ENCODE data around the gene C1orf87.
"Not testable (repeated sequence)": the region's sequence is repeated elsewhere in the genome, so short reads cannot be mapped to it uniquely, and the experiment has no call there.

C1orf87 gene

GRCh38 chr1:59973719-59974118, 99.9 kb downstream of the C1orf87 start:
- Histone ChIP-seq H3K9me3 (ENCODE audit: insufficient read depth, low read length) (no peaks in the 10 kb centered on the region), H2AFZ (ENCODE audit: low read depth, low read length, severe bottlenecking) (no peak overlapping the region), H4K20me1 (ENCODE audit: low read depth, low read length) (no peaks in the 10 kb centered on the region), H3K27me3 (ENCODE audit: low read length) (no peaks in the 10 kb centered on the region), H3K36me3 (ENCODE audit: low read length) (no peaks in the 10 kb centered on the region), H3K4me3 (ENCODE audit: insufficient read depth, low read length, poor library complexity, severe bottlenecking) (no peak overlapping the region), H3K4me2 (ENCODE audit: low read depth, low read length, poor library complexity, severe bottlenecking) (no peak overlapping the region), H3F3A (ENCODE audit: insufficient read depth) (no peaks in the 10 kb centered on the region), H3K9me2 (replicated peaks; ENCODE audit: insufficient read depth, low read length) (no peaks in the 10 kb centered on the region), H3K9ac (ENCODE audit: low read length) (no peak overlapping the region), H3K27ac (ENCODE audit: low read depth, low read length) (no peak overlapping the region), H3K79me2 (ENCODE audit: insufficient read depth, low read length) (no peaks in the 10 kb centered on the region)
- TF ChIP-seq CTCF (IDR thresholded peaks at IDR 0.05; ENCODE audit: insufficient read depth, low read length, poor library complexity, severe bottlenecking), result no peak
- no peak for TF ChIP-seq EZH2phosphoT487 (conservative IDR thresholded peaks at IDR 0.05; ENCODE audit: low read length)

GRCh38 chr1:59972216-59972927, 101.2 kb downstream of the C1orf87 start:
- H2AFZ ChIP-seq (ENCODE audit: low read depth, low read length, severe bottlenecking), result no peak overlapping the region
- no peak for TF ChIP-seq CTCF (IDR thresholded peaks at IDR 0.05; ENCODE audit: insufficient read depth, low read length, poor library complexity, severe bottlenecking)
- TF ChIP-seq EZH2phosphoT487 (conservative IDR thresholded peaks at IDR 0.05; ENCODE audit: low read length), result no peak
- H3F3A ChIP-seq (ENCODE audit: insufficient read depth), result no peaks in the 10 kb centered on the region
- H3K9ac ChIP-seq (ENCODE audit: low read length), result no peak overlapping the region
- no peaks in the 10 kb centered on the region for H3K9me2 ChIP-seq (replicated peaks; ENCODE audit: insufficient read depth, low read length)
- no peaks in the 10 kb centered on the region for H3K27me3 ChIP-seq (ENCODE audit: low read length)
- no peaks in the 10 kb centered on the region for H3K9me3 ChIP-seq (ENCODE audit: insufficient read depth, low read length)
- H3K36me3 ChIP-seq (ENCODE audit: low read length), result no peaks in the 10 kb centered on the region
- H4K20me1 ChIP-seq (ENCODE audit: low read depth, low read length), result no peaks in the 10 kb centered on the region
- no peak overlapping the region for H3K4me2 ChIP-seq (ENCODE audit: low read depth, low read length, poor library complexity, severe bottlenecking)
- H3K79me2 ChIP-seq (ENCODE audit: insufficient read depth, low read length), result no peaks in the 10 kb centered on the region
- no peak overlapping the region for H3K4me3 ChIP-seq (ENCODE audit: insufficient read depth, low read length, poor library complexity, severe bottlenecking)
- H3K27ac ChIP-seq (ENCODE audit: low read depth, low read length), result no peak overlapping the region

- Histone ChIP-seq H3K9me2 (replicated peaks; ENCODE audit: insufficient read depth, low read length) (no peaks in the 10 kb centered on the region), H3K79me2 (ENCODE audit: insufficient read depth, low read length) (no peaks in the 10 kb centered on the region), H3K9me3 (ENCODE audit: insufficient read depth, low read length) (no peaks in the 10 kb centered on the region), H3K27ac (ENCODE audit: low read depth, low read length) (no peak overlapping the region), H3K4me3 (ENCODE audit: insufficient read depth, low read length, poor library complexity, severe bottlenecking) (no peak overlapping the region), H4K20me1 (ENCODE audit: low read depth, low read length) (no peaks in the 10 kb centered on the region), H3F3A (ENCODE audit: insufficient read depth) (no peaks in the 10 kb centered on the region), H3K9ac (ENCODE audit: low read length) (no peak overlapping the region), H2AFZ (ENCODE audit: low read depth, low read length, severe bottlenecking) (no peak overlapping the region), H3K4me2 (ENCODE audit: low read depth, low read length, poor library complexity, severe bottlenecking) (no peak overlapping the region), H3K27me3 (ENCODE audit: low read length) (no peaks in the 10 kb centered on the region), H3K36me3 (ENCODE audit: low read length) (no peaks in the 10 kb centered on the region)
- TF ChIP-seq CTCF (IDR thresholded peaks at IDR 0.05; ENCODE audit: insufficient read depth, low read length, poor library complexity, severe bottlenecking) (peak; percentile 85), EZH2phosphoT487 (conservative IDR thresholded peaks at IDR 0.05; ENCODE audit: low read length) (no peak)
Observed at GRCh38 chr1:59971464-59971911, 102.1 kb downstream of the C1orf87 start.

DNA sequence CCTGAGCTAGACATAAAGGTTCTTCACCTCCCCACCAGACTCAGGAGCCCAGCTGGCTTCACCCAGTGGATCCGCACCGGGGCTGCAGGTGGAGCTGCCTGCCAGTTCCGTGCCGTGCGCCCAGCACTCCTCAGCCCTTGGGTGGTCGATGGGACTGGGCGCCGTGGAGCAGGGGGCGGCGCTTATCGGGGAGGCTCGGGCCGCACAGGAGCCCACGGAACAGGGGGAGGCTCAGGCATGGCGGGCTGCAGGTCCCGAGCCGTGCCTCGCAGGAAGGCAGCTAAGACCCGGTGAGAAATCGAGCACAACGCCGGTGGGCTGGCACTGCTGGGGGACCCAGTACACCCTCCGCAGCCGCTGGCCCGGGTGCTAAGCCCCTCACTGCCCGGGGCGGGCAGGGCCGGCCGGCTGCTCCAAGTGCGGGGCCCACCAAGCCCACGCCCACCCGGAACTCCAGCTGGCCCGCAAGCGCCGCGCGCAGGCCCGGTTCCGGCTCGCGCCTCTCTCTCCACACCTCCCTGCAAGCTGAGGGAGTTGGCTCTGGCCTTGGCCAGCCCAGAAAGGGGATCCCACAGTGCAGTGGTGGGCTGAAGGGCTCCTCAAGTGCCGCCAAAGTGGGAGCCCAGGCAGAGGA, 103.9 kb downstream of the C1orf87 start:
- H3K9ac ChIP-seq (ENCODE audit: low read length); H3K27me3 ChIP-seq (ENCODE audit: low read length); H3K79me2 ChIP-seq (ENCODE audit: insufficient read depth, low read length); H2AFZ ChIP-seq (ENCODE audit: low read depth, low read length, severe bottlenecking); H3K36me3 ChIP-seq (ENCODE audit: low read length); H3K4me3 ChIP-seq (ENCODE audit: insufficient read depth, low read length, poor library complexity, severe bottlenecking); H3K27ac ChIP-seq (ENCODE audit: low read depth, low read length); H3F3A ChIP-seq (ENCODE audit: insufficient read depth); H3K9me2 ChIP-seq (replicated peaks; ENCODE audit: insufficient read depth, low read length); H3K9me3 ChIP-seq (ENCODE audit: insufficient read depth, low read length); H4K20me1 ChIP-seq (ENCODE audit: low read depth, low read length); H3K4me2 ChIP-seq (ENCODE audit: low read depth, low read length, poor library complexity, severe bottlenecking): not testable (repeated sequence)

DNA sequence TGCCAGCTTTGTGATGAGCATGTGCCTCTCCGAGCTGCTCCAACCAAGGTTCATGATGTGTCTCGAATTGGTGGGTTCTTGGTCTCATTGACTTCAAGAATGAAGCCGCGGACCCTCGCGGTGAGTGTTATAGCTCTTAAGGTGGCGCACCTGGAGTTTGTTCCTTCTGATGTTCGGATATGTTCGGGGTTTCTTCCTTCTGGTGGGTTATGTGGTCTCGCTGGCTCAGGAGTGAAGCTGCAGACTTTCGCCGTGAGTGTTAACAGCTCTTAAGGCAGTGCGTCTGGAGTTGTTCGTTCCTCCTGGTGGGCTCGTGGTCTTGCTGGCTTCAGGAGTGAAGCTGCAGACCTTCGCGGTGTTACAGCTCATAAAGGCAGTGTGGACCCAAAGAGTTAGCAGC, 104.8 kb downstream of the C1orf87 start:
- H3K36me3 ChIP-seq (ENCODE audit: low read length); H3K9me3 ChIP-seq (ENCODE audit: insufficient read depth, low read length); H3K27ac ChIP-seq (ENCODE audit: low read depth, low read length); H2AFZ ChIP-seq (ENCODE audit: low read depth, low read length, severe bottlenecking); H3K4me3 ChIP-seq (ENCODE audit: insufficient read depth, low read length, poor library complexity, severe bottlenecking); H3K4me2 ChIP-seq (ENCODE audit: low read depth, low read length, poor library complexity, severe bottlenecking); H4K20me1 ChIP-seq (ENCODE audit: low read depth, low read length); H3K79me2 ChIP-seq (ENCODE audit: insufficient read depth, low read length); H3F3A ChIP-seq (ENCODE audit: insufficient read depth); H3K9me2 ChIP-seq (replicated peaks; ENCODE audit: insufficient read depth, low read length); H3K27me3 ChIP-seq (ENCODE audit: low read length); H3K9ac ChIP-seq (ENCODE audit: low read length): not testable (repeated sequence)

Measured in SU-DHL-6 (cell line).